ENCODE data around the gene SLC38A10. TPM values are rescaled to one million over a fixed set of nuclear protein-coding genes. Genes with fewer than 3 reads are reported as not detected.

Gene SLC38A10
- total and polyA plus RNA-seq, 10 of the 15 experiments (the other 5 are each of a cell fraction or from before 2014, with no cell fraction given) = 0.52 to 67.9 (median 22.1) TPM

GRCh38 chr17:81336930-81337325 is 41.8 kb upstream of the SLC38A10 start:
- ChIA-PET RAD21 (ENCODE audit: unreplicated experiment) (no interaction called here), POLR2A (interaction anchor here (0.6 kb wide), 1 partner anchor 42 kb away, joined by 4 read pairs; no protein-coding TSS in a partner anchor), CTCF (no interaction called here), SMC1A (ENCODE audit: uncharacterized antibody, unreplicated experiment) (no interaction called here)
- H4K20me1 ChIP-seq (ENCODE audit: control insufficient read depth, insufficient read depth) = no peaks in the 10 kb centered on the region
- intact Hi-C loops (cut with micrococcal nuclease; ENCODE audit: unreplicated experiment) = no loop called here
- no peak overlapping the region for H3K4me3 ChIP-seq
- in situ Hi-C loops (cut with MboI) = no loop called here
- H3K36me3 ChIP-seq (ENCODE audit: control insufficient read depth in 2 of 2, insufficient read depth in 2 of 2, low read length in 1 of 2) = no peaks in the 10 kb centered on the region
- no peak overlapping the region for H3K27ac ChIP-seq (ENCODE audit: control insufficient read depth, insufficient read depth)
- no peak overlapping the region for H3K4me2 ChIP-seq (ENCODE audit: control insufficient read depth, insufficient read depth)
- ATAC-seq (no peak), FAIRE-seq (no peak), DNase-seq (ENCODE audit: low read depth, low spot score) (no peak)
- no peaks in the 10 kb centered on the region for H3K79me2 ChIP-seq (ENCODE audit: control insufficient read depth, insufficient read depth, low read length)
- no TSS peak for BruUV-seq (replicated peaks)
- no peak overlapping the region for H3K9ac ChIP-seq (ENCODE audit: control insufficient read depth, insufficient read depth, low read length)
- H2AFZ ChIP-seq (ENCODE audit: control insufficient read depth, low read depth, low read length) = no peak overlapping the region
- H3K9me3 ChIP-seq (replicated peaks; ENCODE audit: control insufficient read depth, insufficient read depth, low read length) = no peaks in the 10 kb centered on the region
- no peak for TF ChIP-seq EZH2 (IDR thresholded peaks at IDR 0.05; ENCODE audit: borderline replicate concordance, control insufficient read depth, low read depth, low read length)
- no peak for TF ChIP-seq USF1 (IDR thresholded peaks at IDR 0.05; ENCODE audit: borderline replicate concordance, extremely low read length, insufficient read depth, low read depth, low read length)
- no peak for TF ChIP-seq GABPA (IDR thresholded peaks at IDR 0.05; ENCODE audit: low read depth)
- no peak for TF ChIP-seq MEF2B (IDR thresholded peaks at IDR 0.05; ENCODE audit: partially characterized antibody, poor library complexity, severe bottlenecking)
- no peak for TF ChIP-seq WRNIP1 (IDR thresholded peaks at IDR 0.05; ENCODE audit: borderline replicate concordance, low read depth, low read length)
- TF ChIP-seq BRCA1 (IDR thresholded peaks at IDR 0.05; ENCODE audit: low read depth, low read length) = no peak
- no peak for TF ChIP-seq LARP7 (IDR thresholded peaks at IDR 0.05)
- TF ChIP-seq PBX3 (IDR thresholded peaks at IDR 0.05; ENCODE audit: insufficient replicate concordance, low read depth, low read length) = no peak
- TF ChIP-seq KLF5 (IDR thresholded peaks at IDR 0.05; ENCODE audit: partially characterized antibody) = no peak
- no peak for TF ChIP-seq BHLHE40 (IDR thresholded peaks at IDR 0.05; ENCODE audit: borderline replicate concordance in 1 of 2, low read depth in 2 of 2, low read length in 1 of 2)
- no peak for TF ChIP-seq RFX5 (IDR thresholded peaks at IDR 0.05; ENCODE audit: low read depth, low read length)
- no peak for TF ChIP-seq SP1 (IDR thresholded peaks at IDR 0.05; ENCODE audit: low read depth, low read length)
- no peak for TF ChIP-seq STAT3 (IDR thresholded peaks at IDR 0.05; ENCODE audit: low read depth, low read length)
- TF ChIP-seq RBBP5 (conservative IDR thresholded peaks at IDR 0.05) = no peak
- H3K27me3 ChIP-seq (replicated peaks in 1 of 2; ENCODE audit: control insufficient read depth in 2 of 2, insufficient read depth in 2 of 2, low read length in 1 of 2) = peaks cover under 1 to 1% of the 10 kb centered on the region in 2 experiments; a peak in 2 of 4 replicates
- H3K4me1 ChIP-seq (ENCODE audit: control insufficient read depth, insufficient read depth, low read length) = no peaks in the 10 kb centered on the region
- WGBS (ENCODE audit: insufficient coverage, insufficient replicate concordance, low lambda C conversion rate, missing lambda C conversion rate) = 40% methylated on average over 8 of the region's 8 CpGs
